ENCODE results near the gene CEP164. TPM values are rescaled to one million over a fixed set of nuclear protein-coding genes. Genes with fewer than 3 reads are reported as not detected.

CEP164 gene
- total and polyA plus RNA-seq, 2 of the 4 experiments (the other 2 are of a cell fraction): 23.3 to 26.9 TPM

GRCh38 chr11:117337076-117337475, 9.4 kb downstream of the CEP164 start:
- Histone ChIP-seq H3K79me1 (ENCODE audit: low read depth in 1 of 2, low read length in 2 of 2) (peaks cover 23 to 40% of the 10 kb centered on the region in 2 experiments), H2BK20ac (ENCODE audit: low read depth, low read length) (no peak overlapping the region), H3K18ac (ENCODE audit: low read depth, low read length) (no peak overlapping the region), H2BK15ac (ENCODE audit: low read depth, low read length) (no peak overlapping the region), H3K27me3 (ENCODE audit: control insufficient read depth, insufficient read depth, low read length) (no peaks in the 10 kb centered on the region), H3K4me2 (ENCODE audit: low read depth, low read length) (no peak overlapping the region), H4K91ac (ENCODE audit: insufficient read depth, low read depth, low read length) (no peak overlapping the region), H3K4ac (ENCODE audit: low read depth, low read length) (no peak overlapping the region), H2BK5ac (ENCODE audit: low read depth, low read length, poor library complexity, severe bottlenecking) (no peak overlapping the region), H3K56ac (ENCODE audit: extremely low read depth, insufficient read depth, low read length) (no peak overlapping the region), H2AK9ac (replicated peaks; ENCODE audit: low read depth, low read length, poor library complexity) (no peak overlapping the region), H3K4me1 (ENCODE audit: control insufficient read depth, insufficient read depth, low read length) (no peaks in the 10 kb centered on the region; the same call in 1 of the 2 replicates), H4K8ac (ENCODE audit: low read depth in 2 of 2, low read length in 2 of 2) (no peak overlapping the region), H3K36me3 (ENCODE audit: control insufficient read depth, insufficient read depth, low read length) (peaks cover 15% of the 10 kb centered on the region), H3K23ac (ENCODE audit: low read depth, low read length) (no peak overlapping the region), H3K9ac (ENCODE audit: low read depth, low read length) (no peak overlapping the region), H2AK5ac (ENCODE audit: low read depth, low read length) (no peak overlapping the region), H3K4me3 (ENCODE audit: insufficient read depth, low read depth, low read length) (no peak overlapping the region), H3K27ac (ENCODE audit: insufficient read depth, low read length) (no peak overlapping the region), H4K5ac (ENCODE audit: low read depth, low read length) (no peak overlapping the region), H4K20me1 (ENCODE audit: insufficient read depth, low read length) (peaks cover 8% of the 10 kb centered on the region), H3K9me3 (ENCODE audit: control insufficient read depth, insufficient read depth, low read length) (no peaks in the 10 kb centered on the region), H2BK120ac (ENCODE audit: low read depth, low read length) (no peak overlapping the region), H3K9me1 (ENCODE audit: insufficient read depth, low read length) (peaks cover 6% of the 10 kb centered on the region; the same call in 1 of the 2 replicates), H2AFZ (replicated peaks; ENCODE audit: low read length, poor library complexity) (no peak overlapping the region), H3K14ac (replicated peaks; ENCODE audit: low read depth, low read length) (no peak overlapping the region)
- no peak for ATAC-seq (ENCODE audit: low read depth)
- intact Hi-C loops (cut with micrococcal nuclease) (no loop called here), in situ Hi-C loops (cut with MboI; ENCODE audit: low sequenced_read_pairs) (no loop called here), dilution Hi-C loops (cut with HindIII; ENCODE audit: low sequenced_read_pairs, unreplicated experiment) (no loop called here)
- POLR2A ChIA-PET (ENCODE audit: unreplicated experiment): no interaction called here
- no CpG with 5 or more reads among the region's 4 CpGs for WGBS, 2 experiments (ENCODE audit: extremely low coverage in 2 of 2, insufficient read length in 1 of 2)
- TF ChIP-seq POLR2A (IDR thresholded peaks at IDR 0.05; ENCODE audit: low read depth, low read length): no peak
- TF ChIP-seq ELK1 (IDR thresholded peaks at IDR 0.05; ENCODE audit: borderline replicate concordance, low read depth, low read length): no peak
- TF ChIP-seq MAZ (IDR thresholded peaks at IDR 0.05; ENCODE audit: borderline replicate concordance, low read depth, low read length): no peak
- TF ChIP-seq MXI1 (IDR thresholded peaks at IDR 0.05; ENCODE audit: borderline replicate concordance, low read depth, low read length): no peak
- TF ChIP-seq SMC3 (IDR thresholded peaks at IDR 0.05; ENCODE audit: low read depth, low read length): no peak
- no peak for TF ChIP-seq RCOR1 (IDR thresholded peaks at IDR 0.05; ENCODE audit: insufficient replicate concordance, low read length)
- TF ChIP-seq RAD21 (IDR thresholded peaks at IDR 0.05; ENCODE audit: low read length): no peak
- no peak for TF ChIP-seq NFE2L2 (IDR thresholded peaks at IDR 0.05; ENCODE audit: low read depth, low read length)
- TF ChIP-seq CHD1 (IDR thresholded peaks at IDR 0.05; ENCODE audit: low read depth, low read length): no peak
- no peak for TF ChIP-seq RFX5 (IDR thresholded peaks at IDR 0.05; ENCODE audit: low read depth, low read length)
- no peak for TF ChIP-seq CEBPB (IDR thresholded peaks at IDR 0.05; ENCODE audit: low read depth, low read length)
- TF ChIP-seq FOS (IDR thresholded peaks at IDR 0.05; ENCODE audit: low read depth, low read length): no peak
- TF ChIP-seq CTCF (conservative IDR thresholded peaks at IDR 0.05; ENCODE audit: low read depth, low read length): no peak
- no peak for TF ChIP-seq BHLHE40 (IDR thresholded peaks at IDR 0.05; ENCODE audit: low read depth, low read length)
- no peak for TF ChIP-seq MAFK (IDR thresholded peaks at IDR 0.05; ENCODE audit: low read depth, low read length)
- no peak for TF ChIP-seq USF2 (IDR thresholded peaks at IDR 0.05; ENCODE audit: low read depth, low read length)
- DNase-seq: no peak
- BruUV-seq (replicated peaks): no TSS peak
- CTCF ChIA-PET: interaction anchor here (0.7 kb wide), 1 partner anchor 9 kb away, joined by 7 read pairs; no protein-coding TSS in a partner anchor

Data from IMR-90 (cell line).